Measurements from ENCODE around the gene LSM14B.

LSM14B gene

DNA sequence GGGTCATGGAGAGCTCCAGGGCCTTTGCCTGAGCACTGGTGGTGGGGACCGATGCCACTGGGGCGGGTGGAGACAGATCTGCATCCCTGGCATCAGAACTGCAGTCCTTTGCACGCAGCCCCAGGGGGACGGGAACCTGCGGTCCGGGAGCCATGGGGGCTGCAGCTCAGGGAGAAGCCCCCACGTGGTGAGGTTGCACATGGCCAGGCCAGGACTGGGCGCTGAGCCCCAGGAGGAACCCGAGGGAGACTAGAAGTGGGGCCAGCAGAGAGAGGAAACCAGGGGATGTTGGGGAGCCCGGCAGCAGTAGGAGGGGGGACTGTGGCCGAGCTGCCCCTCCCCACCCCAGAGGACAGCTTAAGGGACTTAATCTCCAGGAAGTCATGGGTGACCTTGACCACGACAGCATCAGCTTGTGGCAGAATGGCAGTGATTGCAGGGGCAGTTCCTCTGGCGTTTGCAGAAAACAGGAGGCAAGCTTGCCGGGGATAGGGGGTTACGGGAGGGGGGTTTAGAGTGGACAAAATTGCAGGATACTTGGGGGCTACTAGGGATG is 18.0 kb upstream of the LSM14B start:
- no peak for ATAC-seq
- TF ChIP-seq BACH2 (CRISPR knock-in tag; IDR thresholded peaks at IDR 0.05; ENCODE audit: borderline replicate concordance) (no peak), PPARA (CRISPR knock-in tag; IDR thresholded peaks at IDR 0.05; ENCODE audit: borderline replicate concordance) (no peak), GLIS3 (CRISPR knock-in tag; IDR thresholded peaks at IDR 0.05) (no peak), ZNF8 (CRISPR knock-in tag; IDR thresholded peaks at IDR 0.05) (no peak), RARB (CRISPR knock-in tag; IDR thresholded peaks at IDR 0.05) (no peak), CSDC2 (CRISPR knock-in tag; IDR thresholded peaks at IDR 0.05) (no peak), OSR1 (CRISPR knock-in tag; IDR thresholded peaks at IDR 0.05) (no peak), ESRRG (CRISPR knock-in tag; IDR thresholded peaks at IDR 0.05) (no peak), ISL1 (CRISPR knock-in tag; IDR thresholded peaks at IDR 0.05) (no peak), ZNF565 (CRISPR knock-in tag; conservative IDR thresholded peaks at IDR 0.05; ENCODE audit: low read depth) (no peak)
- TF ChIP-seq, protein P1, sequence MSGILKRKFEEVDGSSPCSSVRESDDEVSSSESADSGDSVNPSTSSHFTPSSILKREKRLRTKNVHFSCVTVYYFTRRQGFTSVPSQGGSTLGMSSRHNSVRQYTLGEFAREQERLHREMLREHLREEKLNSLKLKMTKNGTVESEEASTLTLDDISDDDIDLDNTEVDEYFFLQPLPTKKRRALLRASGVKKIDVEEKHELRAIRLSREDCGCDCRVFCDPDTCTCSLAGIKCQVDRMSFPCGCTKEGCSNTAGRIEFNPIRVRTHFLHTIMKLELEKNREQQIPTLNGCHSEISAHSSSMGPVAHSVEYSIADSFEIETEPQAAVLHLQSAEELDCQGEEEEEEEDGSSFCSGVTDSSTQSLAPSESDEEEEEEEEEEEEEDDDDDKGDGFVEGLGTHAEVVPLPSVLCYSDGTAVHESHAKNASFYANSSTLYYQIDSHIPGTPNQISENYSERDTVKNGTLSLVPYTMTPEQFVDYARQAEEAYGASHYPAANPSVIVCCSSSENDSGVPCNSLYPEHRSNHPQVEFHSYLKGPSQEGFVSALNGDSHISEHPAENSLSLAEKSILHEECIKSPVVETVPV (CRISPR knock-in tag; IDR thresholded peaks at IDR 0.05), result no peak
- TF ChIP-seq, protein P2, sequence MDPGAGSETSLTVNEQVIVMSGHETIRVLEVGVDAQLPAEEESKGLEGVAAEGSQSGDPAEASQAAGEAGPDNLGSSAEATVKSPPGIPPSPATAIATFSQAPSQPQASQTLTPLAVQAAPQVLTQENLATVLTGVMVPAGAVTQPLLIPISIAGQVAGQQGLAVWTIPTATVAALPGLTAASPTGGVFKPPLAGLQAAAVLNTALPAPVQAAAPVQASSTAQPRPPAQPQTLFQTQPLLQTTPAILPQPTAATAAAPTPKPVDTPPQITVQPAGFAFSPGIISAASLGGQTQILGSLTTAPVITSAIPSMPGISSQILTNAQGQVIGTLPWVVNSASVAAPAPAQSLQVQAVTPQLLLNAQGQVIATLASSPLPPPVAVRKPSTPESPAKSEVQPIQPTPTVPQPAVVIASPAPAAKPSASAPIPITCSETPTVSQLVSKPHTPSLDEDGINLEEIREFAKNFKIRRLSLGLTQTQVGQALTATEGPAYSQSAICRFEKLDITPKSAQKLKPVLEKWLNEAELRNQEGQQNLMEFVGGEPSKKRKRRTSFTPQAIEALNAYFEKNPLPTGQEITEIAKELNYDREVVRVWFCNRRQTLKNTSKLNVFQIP (CRISPR knock-in tag; IDR thresholded peaks at IDR 0.05; ENCODE audit: borderline replicate concordance, low read depth), result no peak

DNA sequence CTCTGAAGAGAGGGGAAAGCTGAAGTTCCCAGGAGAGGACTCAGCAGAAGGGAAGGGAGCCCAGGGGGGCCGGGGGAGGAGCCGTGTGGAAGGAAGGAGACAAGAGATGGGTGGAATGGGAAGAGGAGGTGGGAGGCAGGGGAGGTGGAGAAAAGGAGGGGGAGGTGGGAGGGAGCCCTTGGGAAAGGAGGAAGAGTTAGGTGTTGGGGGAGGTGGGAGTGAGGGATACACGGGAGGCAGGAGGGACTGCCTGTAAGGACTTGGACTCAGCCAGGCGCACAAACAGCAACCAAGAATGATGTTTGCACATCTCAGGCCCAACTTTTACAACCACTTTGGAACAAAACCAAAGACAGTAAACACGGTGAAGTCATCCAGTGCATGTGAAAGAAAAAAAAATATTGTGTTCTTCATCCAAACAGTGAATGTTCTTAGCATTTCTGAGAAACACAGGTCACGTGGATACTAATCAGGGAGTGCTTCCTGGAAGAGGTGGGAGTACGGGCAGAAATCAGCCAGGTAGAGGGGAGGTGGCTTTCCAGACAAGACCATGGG is 17.4 kb upstream of the LSM14B start:
- TF ChIP-seq RARB (CRISPR knock-in tag; IDR thresholded peaks at IDR 0.05) (no peak), TCF4 (CRISPR knock-in tag; IDR thresholded peaks at IDR 0.05; ENCODE audit: borderline replicate concordance) (no peak), ZNF70 (CRISPR knock-in tag; IDR thresholded peaks at IDR 0.05) (no peak), ZFP30 (CRISPR knock-in tag; IDR thresholded peaks at IDR 0.05) (no peak), TOX (CRISPR knock-in tag; IDR thresholded peaks at IDR 0.05; ENCODE audit: borderline replicate concordance) (no peak), OSR1 (CRISPR knock-in tag; IDR thresholded peaks at IDR 0.05) (no peak), BACH2 (CRISPR knock-in tag; IDR thresholded peaks at IDR 0.05; ENCODE audit: borderline replicate concordance) (no peak), ZNF565 (CRISPR knock-in tag; conservative IDR thresholded peaks at IDR 0.05; ENCODE audit: low read depth) (no peak), ESRRG (CRISPR knock-in tag; IDR thresholded peaks at IDR 0.05) (no peak), PPARA (CRISPR knock-in tag; IDR thresholded peaks at IDR 0.05; ENCODE audit: borderline replicate concordance) (no peak), ZNF8 (CRISPR knock-in tag; IDR thresholded peaks at IDR 0.05) (no peak), ZFP3 (CRISPR knock-in tag; IDR thresholded peaks at IDR 0.05) (no peak), ZC3H10 (CRISPR knock-in tag; IDR thresholded peaks at IDR 0.05) (no peak)
- TF ChIP-seq, protein P1 (CRISPR knock-in tag; IDR thresholded peaks at IDR 0.05), result no peak
- ATAC-seq, result no peak

DNA sequence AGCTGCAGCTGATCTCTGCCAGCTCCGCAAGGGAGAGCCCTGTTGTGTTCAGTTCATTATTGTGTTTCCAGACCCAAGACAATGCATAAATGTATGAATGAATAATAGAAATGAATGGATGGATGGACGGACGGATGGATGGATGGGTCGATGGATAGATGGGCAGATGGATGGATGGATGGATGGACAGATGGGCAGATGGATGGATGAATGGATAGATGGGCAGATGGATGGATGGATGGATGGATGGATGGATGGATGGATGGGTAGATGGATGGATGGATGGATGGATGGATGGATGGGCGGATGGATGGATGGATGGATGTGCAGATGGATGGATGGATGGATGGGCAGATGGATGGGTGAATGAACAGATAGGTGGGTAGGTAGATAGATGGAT is 16.7 kb upstream of the LSM14B start:
- no peak for ATAC-seq
- TF ChIP-seq TCF4 (CRISPR knock-in tag; IDR thresholded peaks at IDR 0.05; ENCODE audit: borderline replicate concordance), result no peak
- TF ChIP-seq, protein P1 (CRISPR knock-in tag; IDR thresholded peaks at IDR 0.05), result no peak
- TF ChIP-seq ZFP30 (CRISPR knock-in tag; IDR thresholded peaks at IDR 0.05), result no peak
- TF ChIP-seq, protein P2 (CRISPR knock-in tag; IDR thresholded peaks at IDR 0.05; ENCODE audit: borderline replicate concordance, low read depth), result no peak
- no peak for TF ChIP-seq RARB (CRISPR knock-in tag; IDR thresholded peaks at IDR 0.05)
- TF ChIP-seq ZC3H10 (CRISPR knock-in tag; IDR thresholded peaks at IDR 0.05), result no peak

DNA sequence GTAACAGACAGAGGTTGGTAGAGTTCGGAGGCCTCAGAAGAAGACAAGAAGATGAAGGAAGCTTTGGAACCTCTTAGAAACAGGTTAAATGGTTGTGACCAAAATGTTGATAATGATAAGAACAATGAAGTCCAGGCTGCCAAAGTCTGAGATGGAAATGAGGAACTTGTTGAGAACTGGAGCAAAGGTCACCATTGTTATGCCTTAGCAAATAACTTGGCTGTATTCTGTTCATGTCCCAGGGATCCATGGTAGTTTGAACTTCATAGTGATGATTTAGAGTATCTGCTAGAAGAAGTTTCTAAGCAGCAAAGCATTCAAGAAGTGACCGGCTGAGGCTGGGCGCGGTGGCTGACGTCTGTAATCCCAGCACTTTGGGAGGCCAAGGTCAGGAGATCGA is 11.1 kb upstream of the LSM14B start:
- TF ChIP-seq BACH2 (CRISPR knock-in tag; IDR thresholded peaks at IDR 0.05; ENCODE audit: borderline replicate concordance) (no peak), GLIS3 (CRISPR knock-in tag; IDR thresholded peaks at IDR 0.05) (no peak)
- TF ChIP-seq, protein P3, sequence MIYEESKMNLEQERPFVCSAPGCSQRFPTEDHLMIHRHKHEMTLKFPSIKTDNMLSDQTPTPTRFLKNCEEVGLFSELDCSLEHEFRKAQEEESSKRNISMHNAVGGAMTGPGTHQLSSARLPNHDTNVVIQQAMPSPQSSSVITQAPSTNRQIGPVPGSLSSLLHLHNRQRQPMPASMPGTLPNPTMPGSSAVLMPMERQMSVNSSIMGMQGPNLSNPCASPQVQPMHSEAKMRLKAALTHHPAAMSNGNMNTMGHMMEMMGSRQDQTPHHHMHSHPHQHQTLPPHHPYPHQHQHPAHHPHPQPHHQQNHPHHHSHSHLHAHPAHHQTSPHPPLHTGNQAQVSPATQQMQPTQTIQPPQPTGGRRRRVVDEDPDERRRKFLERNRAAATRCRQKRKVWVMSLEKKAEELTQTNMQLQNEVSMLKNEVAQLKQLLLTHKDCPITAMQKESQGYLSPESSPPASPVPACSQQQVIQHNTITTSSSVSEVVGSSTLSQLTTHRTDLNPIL (CRISPR knock-in tag; IDR thresholded peaks at IDR 0.05; ENCODE audit: low read depth), result no peak
- no peak for ATAC-seq

All from SK-N-SH treated with all-trans-retinoic acid at 6 μM for 48 hours (cell line).